Measurements from ENCODE around the gene LBP.

DNA sequence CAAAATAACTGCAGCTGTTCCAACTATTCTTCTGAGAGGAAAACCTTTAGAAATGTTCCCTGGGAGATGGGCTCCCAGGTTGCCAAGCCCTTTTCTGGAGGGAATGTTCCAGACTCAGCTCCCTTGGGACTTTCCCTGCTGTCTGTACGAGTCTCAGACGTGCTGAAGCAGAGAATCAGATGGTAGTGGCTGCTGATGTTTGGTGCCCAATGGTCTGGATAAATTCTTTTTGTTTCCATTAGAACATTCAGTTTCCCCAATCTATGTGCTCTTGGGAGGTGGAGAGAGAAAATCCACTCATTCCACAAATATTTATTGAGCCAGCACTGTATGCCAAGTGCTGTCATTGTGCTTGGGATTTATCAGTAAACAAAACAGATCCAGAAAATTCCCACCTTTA is 48.9 kb downstream of the LBP start:
- TF ChIP-seq ELF4 (IDR thresholded peaks at IDR 0.05) (no peak), SP1 (IDR thresholded peaks at IDR 0.05) (no peak), ARNT (IDR thresholded peaks at IDR 0.05) (no peak), FOXA1 (IDR thresholded peaks at IDR 0.05) (no peak), FOXK2 (IDR thresholded peaks at IDR 0.05) (no peak), BHLHE40 (IDR thresholded peaks at IDR 0.05; ENCODE audit: borderline replicate concordance) (no peak), FOXM1 (IDR thresholded peaks at IDR 0.05; ENCODE audit: borderline replicate concordance) (no peak), SUZ12 (IDR thresholded peaks at IDR 0.05) (no peak), TARDBP (IDR thresholded peaks at IDR 0.05) (no peak), NFRKB (IDR thresholded peaks at IDR 0.05) (no peak), L3MBTL2 (conservative IDR thresholded peaks at IDR 0.05) (no peak), HDGF (IDR thresholded peaks at IDR 0.05; ENCODE audit: borderline replicate concordance) (no peak), CTBP1 (IDR thresholded peaks at IDR 0.05; ENCODE audit: borderline replicate concordance) (no peak)
- TF ChIP-seq, protein P1, sequence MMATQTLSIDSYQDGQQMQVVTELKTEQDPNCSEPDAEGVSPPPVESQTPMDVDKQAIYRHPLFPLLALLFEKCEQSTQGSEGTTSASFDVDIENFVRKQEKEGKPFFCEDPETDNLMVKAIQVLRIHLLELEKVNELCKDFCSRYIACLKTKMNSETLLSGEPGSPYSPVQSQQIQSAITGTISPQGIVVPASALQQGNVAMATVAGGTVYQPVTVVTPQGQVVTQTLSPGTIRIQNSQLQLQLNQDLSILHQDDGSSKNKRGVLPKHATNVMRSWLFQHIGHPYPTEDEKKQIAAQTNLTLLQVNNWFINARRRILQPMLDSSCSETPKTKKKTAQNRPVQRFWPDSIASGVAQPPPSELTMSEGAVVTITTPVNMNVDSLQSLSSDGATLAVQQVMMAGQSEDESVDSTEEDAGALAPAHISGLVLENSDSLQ (IDR thresholded peaks at IDR 0.05): no peak
